IMR-90 (cell line): ENCODE data around the gene PROSER2. TPM values are rescaled to one million over a fixed set of nuclear protein-coding genes. Genes with fewer than 3 reads are reported as not detected.

Experiments
- ATAC-seq: fragments of 200-7000 bp; cut with Tn5 transposase; 2 replicates; pipeline ENCODE4 v1.9.1; 2020; ENCODE audit warnings: low read depth, mild to moderate bottlenecking, moderate library complexity
- BruUV-seq: library from RNA; stranded (reverse); fragments of 400-500 nt; replicated peaks from 2 replicates; lab custom pipeline; 2021; lab: Mats Ljungman, UMichigan
- CTCF ChIA-PET: fragments of 300-600 bp; formaldehyde crosslinking; extraction: SDS; loops from one replicate; lab custom pipeline; 2021; ENCODE audit warnings: antibody characterized with exemption; lab: Yijun Ruan, JAX
- POLR2A ChIA-PET: fragments of 300-600 bp; sonication (Branson Sonifier 250); formaldehyde crosslinking; loops from one replicate; lab custom pipeline; 2022; ENCODE audit warnings: antibody characterized with exemption; ENCODE audit not compliant: unreplicated experiment; lab: Charles Lee
- DNase-seq: peaks from one replicate; pipeline ENCODE4 v3.0.0; 2013
- H2AFZ ChIP-seq: replicated peaks from 2 replicates; pipeline ENCODE3; 2013; ENCODE audit warnings: low read length, mild to moderate bottlenecking; ENCODE audit not compliant: poor library complexity
- H2AK5ac ChIP-seq: 2 replicates; pipeline ENCODE4 v1.6.1; 2013; ENCODE audit warnings: low read depth, low read length, inconsistent platforms
- H2AK9ac ChIP-seq: replicated peaks from 2 replicates; pipeline ENCODE3; 2013; ENCODE audit warnings: mild to moderate bottlenecking, low read depth, low read length, moderate library complexity; ENCODE audit not compliant: poor library complexity
- H2BK120ac ChIP-seq: 2 replicates; pipeline ENCODE4 v1.6.1; 2013; ENCODE audit warnings: low read depth, low read length, inconsistent platforms
- H2BK15ac ChIP-seq: 3 replicates; pipeline ENCODE4 v1.6.1; 2013; ENCODE audit warnings: low read depth, low read length, inconsistent platforms
- H2BK20ac ChIP-seq: 2 replicates; pipeline ENCODE4 v1.6.1; 2013; ENCODE audit warnings: low read depth, mild to moderate bottlenecking, inconsistent platforms, low read length, moderate library complexity
- H2BK5ac ChIP-seq: 2 replicates; pipeline ENCODE4 v1.6.1; 2013; ENCODE audit warnings: mild to moderate bottlenecking, low read depth, low read length, inconsistent platforms; ENCODE audit not compliant: poor library complexity, severe bottlenecking
- H3K14ac ChIP-seq: replicated peaks from 2 replicates; pipeline ENCODE4 v1.6.1; 2013; ENCODE audit warnings: low read depth, low read length, inconsistent platforms
- H3K18ac ChIP-seq: 2 replicates; pipeline ENCODE4 v1.6.1; 2013; ENCODE audit warnings: low read depth, low read length, control low read depth
- H3K23ac ChIP-seq: 2 replicates; pipeline ENCODE4 v1.6.1; 2013; ENCODE audit warnings: low read depth, low read length, inconsistent platforms
- H3K27ac ChIP-seq: 2 replicates; pipeline ENCODE4 v1.5.1; 2013; ENCODE audit warnings: mild to moderate bottlenecking, control low read depth, low read length; ENCODE audit not compliant: insufficient read depth
- H3K27me3 ChIP-seq: 2 replicates; pipeline ENCODE4 v1.6.1; 2013; ENCODE audit warnings: low read length; ENCODE audit not compliant: control insufficient read depth, insufficient read depth
- H3K36me3 ChIP-seq: 2 replicates; pipeline ENCODE4 v1.6.1; 2013; ENCODE audit warnings: low read length, mixed read lengths; ENCODE audit not compliant: control insufficient read depth, insufficient read depth
- H3K4ac ChIP-seq: 2 replicates; pipeline ENCODE4 v1.6.1; 2013; ENCODE audit warnings: low read depth, low read length, inconsistent platforms
- H3K4me1 ChIP-seq: 2 replicates; pipeline ENCODE4 v1.6.1; 2013; ENCODE audit warnings: low read length, mixed read lengths; ENCODE audit not compliant: control insufficient read depth, insufficient read depth
- H3K4me2 ChIP-seq: 2 replicates; pipeline ENCODE4 v1.6.1; 2013; ENCODE audit warnings: low read depth, mild to moderate bottlenecking, control low read depth, low read length, moderate library complexity
- H3K4me3 ChIP-seq: 2 replicates; pipeline ENCODE4 v1.5.1; 2013; ENCODE audit warnings: low read depth, mild to moderate bottlenecking, control low read depth, low read length, moderate library complexity; ENCODE audit not compliant: insufficient read depth
- H3K56ac ChIP-seq: 2 replicates; pipeline ENCODE4 v1.6.1; 2013; ENCODE audit warnings: low read length, inconsistent platforms; ENCODE audit not compliant: insufficient read depth; ENCODE audit errors: extremely low read depth
- H3K79me1 ChIP-seq, 2 experiments: 2 replicates each; pipeline ENCODE4 v1.6.1; 2013; ENCODE audit warnings: low read length in 2 of 2, inconsistent platforms in 1 of 2, low read depth in 1 of 2
- H3K9ac ChIP-seq: 2 replicates; pipeline ENCODE4 v1.6.1; 2013; ENCODE audit warnings: low read depth, low read length, control low read depth
- H3K9me1 ChIP-seq: 2 replicates; pipeline ENCODE4 v1.6.1; 2013; ENCODE audit warnings: low read length, inconsistent platforms; ENCODE audit not compliant: insufficient read depth
- H3K9me3 ChIP-seq: 2 replicates; pipeline ENCODE4 v1.6.1; 2013; ENCODE audit warnings: low read length; ENCODE audit not compliant: control insufficient read depth, insufficient read depth
- H4K20me1 ChIP-seq: 2 replicates; pipeline ENCODE4 v1.6.1; 2013; ENCODE audit warnings: low read length, inconsistent platforms; ENCODE audit not compliant: insufficient read depth
- H4K5ac ChIP-seq: 2 replicates; pipeline ENCODE4 v1.6.1; 2013; ENCODE audit warnings: mild to moderate bottlenecking, low read depth, low read length, control low read depth
- H4K8ac ChIP-seq, 2 experiments: 2 replicates each; pipeline ENCODE4 v1.6.1; 2013; ENCODE audit warnings: low read depth in 2 of 2, low read length in 2 of 2, control low read depth in 1 of 2, inconsistent platforms in 1 of 2
- H4K91ac ChIP-seq: 2 replicates; pipeline ENCODE4 v1.6.1; 2013; ENCODE audit warnings: low read depth, low read length, inconsistent platforms; ENCODE audit not compliant: insufficient read depth
- BHLHE40 ChIP-seq: fragments of 150-350 bp; IDR thresholded peaks from 2 replicates; pipeline ENCODE4 v1.6.1; 2016; ENCODE audit warnings: mild to moderate bottlenecking, low read depth, low read length
- CEBPB ChIP-seq: IDR thresholded peaks from 2 replicates; pipeline ENCODE4 v1.6.1; 2012; ENCODE audit warnings: low read depth, low read length, improper control_type of control experiment
- MAFK ChIP-seq: IDR thresholded peaks from 2 replicates; pipeline ENCODE4 v1.6.1; 2012; ENCODE audit warnings: low read depth, low read length, improper control_type of control experiment
- MAZ ChIP-seq: IDR thresholded peaks from 2 replicates; pipeline ENCODE4 v1.6.1; 2012; ENCODE audit warnings: low read depth, mild to moderate bottlenecking, low read length, improper control_type of control experiment, moderate library complexity, borderline replicate concordance
- MXI1 ChIP-seq: IDR thresholded peaks from 2 replicates; pipeline ENCODE4 v1.6.1; 2012; ENCODE audit warnings: low read depth, mild to moderate bottlenecking, low read length, moderate library complexity, borderline replicate concordance
- NFE2L2 ChIP-seq: fragments of 150-350 bp; IDR thresholded peaks from 2 replicates; pipeline ENCODE4 v1.6.1; 2016; ENCODE audit warnings: low read depth, mild to moderate bottlenecking, low read length
- POLR2A ChIP-seq: IDR thresholded peaks from 2 replicates; pipeline ENCODE4 v1.6.1; 2012; ENCODE audit warnings: mild to moderate bottlenecking, low read depth, low read length
- RFX5 ChIP-seq: IDR thresholded peaks from 2 replicates; pipeline ENCODE4 v1.8.0; 2012; ENCODE audit warnings: low read depth, mild to moderate bottlenecking, low read length, moderate library complexity
- WGBS, 2 experiments: methylation state at CpG; one replicate each; pipeline versions ENCODE4 v1.1.5 to v1.1.7; 2013; ENCODE audit warnings: missing lambda C conversion rate in 2 of 2; ENCODE audit not compliant: insufficient read length in 1 of 2; ENCODE audit errors: extremely low coverage in 2 of 2; 5-methylcytosine and 5-hydroxymethylcytosine counted together
- dilution Hi-C: fragments of 300-500 bp; cut with HindIII; formaldehyde crosslinking; loops from one replicate; pipeline ENCODE4 v1.14.3; 2018; ENCODE audit warnings: low sequenced_read_pairs; ENCODE audit not compliant: unreplicated experiment
- in situ Hi-C: fragments of 300-500 bp; cut with MboI; formaldehyde crosslinking; loops from 3 replicates; pipeline ENCODE4 v1.14.3; 2019; ENCODE audit warnings: low sequenced_read_pairs, inconsistent platforms, mixed read lengths
- intact Hi-C: fragments of 100-400 bp; cut with micrococcal nuclease; formaldehyde crosslinking; loops from 2 replicates; pipeline ENCODE4 v1.10.0; 2022
- polyA plus RNA-seq, 3 experiments: library from polyadenylated mRNA; depleted of rRNA; stranded (reverse); fragments of >200 nt; gene quantifications; 2 replicates each; pipeline ENCODE4 v1.2.3, GENCODE V29; 2012; ENCODE audit warnings: low replicate concordance in 1 of 3
- total RNA-seq: library from RNA; depleted of rRNA; stranded (reverse); fragments of >200 nt; gene quantifications from 2 replicates; pipeline ENCODE4 v1.2.3, GENCODE V29; 2012
- TF ChIP-seq, protein P1 (sequence below): fragments of 150-350 bp; IDR thresholded peaks from 2 replicates; pipeline ENCODE4 v1.6.1; 2016; ENCODE audit warnings: low read depth, mild to moderate bottlenecking, low read length, moderate library complexity, borderline replicate concordance

Gene PROSER2
- total and polyA plus RNA-seq, 2 of the 4 experiments (the other 2 are of a cell fraction): 1.4 to 2.0 TPM

- ATAC-seq (no peak), DNase-seq (no peak)
- Histone ChIP-seq H3K9me1 (no peaks in the 10 kb centered on the region), H3K4ac (no peak overlapping the region), H2AFZ (no peak overlapping the region), H2BK5ac (no peak overlapping the region), H3K18ac (no peak overlapping the region), H3K36me3 (no peaks in the 10 kb centered on the region), H3K9ac (no peak overlapping the region), H3K4me2 (no peak overlapping the region), H4K5ac (no peak overlapping the region), H3K4me1 (no peaks in the 10 kb centered on the region), H3K27ac (no peak overlapping the region), H2BK20ac (no peak overlapping the region), H2BK15ac (no peak overlapping the region), H2AK5ac (no peak overlapping the region), H2AK9ac (no peak overlapping the region), H4K91ac (no peak overlapping the region), H3K4me3 (no peak overlapping the region), H3K27me3 (no peaks in the 10 kb centered on the region; the same call in 1 of the 2 replicates), H3K9me3 (no peaks in the 10 kb centered on the region), H2BK120ac (no peak overlapping the region), H3K79me1 (no peaks in the 10 kb centered on the region), H3K14ac (no peak overlapping the region), H3K23ac (no peak overlapping the region), H4K20me1 (no peaks in the 10 kb centered on the region), H4K8ac (no peak overlapping the region), H3K56ac (no peak overlapping the region)
- intact Hi-C loops: no loop called here
- TF ChIP-seq POLR2A (no peak), RFX5 (no peak), BHLHE40 (no peak), MXI1 (no peak), CEBPB (no peak), MAFK (no peak), NFE2L2 (no peak), MAZ (no peak)
- TF ChIP-seq, protein P1, sequence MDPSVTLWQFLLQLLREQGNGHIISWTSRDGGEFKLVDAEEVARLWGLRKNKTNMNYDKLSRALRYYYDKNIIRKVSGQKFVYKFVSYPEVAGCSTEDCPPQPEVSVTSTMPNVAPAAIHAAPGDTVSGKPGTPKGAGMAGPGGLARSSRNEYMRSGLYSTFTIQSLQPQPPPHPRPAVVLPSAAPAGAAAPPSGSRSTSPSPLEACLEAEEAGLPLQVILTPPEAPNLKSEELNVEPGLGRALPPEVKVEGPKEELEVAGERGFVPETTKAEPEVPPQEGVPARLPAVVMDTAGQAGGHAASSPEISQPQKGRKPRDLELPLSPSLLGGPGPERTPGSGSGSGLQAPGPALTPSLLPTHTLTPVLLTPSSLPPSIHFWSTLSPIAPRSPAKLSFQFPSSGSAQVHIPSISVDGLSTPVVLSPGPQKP: no peak
- BruUV-seq: no TSS peak
- dilution Hi-C loops: no loop called here
- ChIA-PET CTCF (no interaction called here), POLR2A (no interaction called here)
- in situ Hi-C loops: no loop called here
- 69% methylated on average over 4 of the region's 11 CpGs; no CpG with 5 or more reads in 1 of the 2 experiments for WGBS, 2 experiments
Measured at GRCh38 chr10:11908991-11909390, 85.8 kb downstream of the PROSER2 start.
